ENCODE data around the gene MTHFD2L.

The MTHFD2L gene

DNA sequence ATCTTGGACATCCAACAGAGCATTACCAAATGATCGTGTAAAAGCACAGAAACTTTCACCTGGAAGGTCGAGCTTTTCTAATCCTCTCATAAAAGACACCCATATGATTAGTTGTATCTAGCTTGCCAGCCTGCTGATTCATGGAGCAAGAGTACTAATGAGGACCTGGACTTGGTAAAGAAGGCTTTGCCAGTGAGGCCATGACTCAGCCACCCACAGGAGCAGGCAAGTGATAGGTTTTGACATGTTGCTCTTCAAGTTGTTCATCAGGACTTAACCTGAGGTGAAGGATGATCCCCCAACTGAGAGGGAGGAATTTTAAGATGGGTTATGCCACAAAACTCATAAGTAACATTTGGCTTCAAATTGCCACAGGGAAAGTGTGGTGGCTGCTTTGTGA, 125.7 kb downstream of the MTHFD2L start:
- Histone ChIP-seq H3K9ac (no peak overlapping the region), H3K4me2 (no peak overlapping the region), H3K36me3 (no peaks in the 10 kb centered on the region), H4K20me1 (no peaks in the 10 kb centered on the region), H3K9me3 (replicated peaks in 1 of 11) (no peaks in the 10 kb centered on the region), H3K27me3 (no peaks in the 10 kb centered on the region), H3K4me3 (no peak overlapping the region), H3K27ac (no peak overlapping the region), H3K4me1 (no peaks in the 10 kb centered on the region)
- no peak for TF ChIP-seq Cebpa-rat (IDR thresholded peaks at IDR 0.05)

- H3K27me3 ChIP-seq = no peaks in the 10 kb centered on the region
- no peak overlapping the region for H3K9ac ChIP-seq
- H3K4me2 ChIP-seq = no peak overlapping the region
- no peaks in the 10 kb centered on the region for H4K20me1 ChIP-seq
- H3K4me3 ChIP-seq = no peak overlapping the region
- no peak for TF ChIP-seq Cebpa-rat (IDR thresholded peaks at IDR 0.05)
- no peak overlapping the region for H3K27ac ChIP-seq
- no peaks in the 10 kb centered on the region for H3K4me1 ChIP-seq
- H3K9me3 ChIP-seq (replicated peaks in 1 of 11) = no peaks in the 10 kb centered on the region
- H3K36me3 ChIP-seq = no peaks in the 10 kb centered on the region
Observed at GRCh38 chr4:74284053-74284452, 126.1 kb downstream of the MTHFD2L start.

GRCh38 chr4:74287164-74287563, 129.2 kb downstream of the MTHFD2L start:
- H3K27ac ChIP-seq = no peak overlapping the region
- no peaks in the 10 kb centered on the region for H3K27me3 ChIP-seq
- H3K4me1 ChIP-seq = no peaks in the 10 kb centered on the region
- H3K4me3 ChIP-seq = no peak overlapping the region
- no peak overlapping the region for H3K9ac ChIP-seq
- no peaks in the 10 kb centered on the region for H3K36me3 ChIP-seq
- no peak for TF ChIP-seq Cebpa-rat (IDR thresholded peaks at IDR 0.05)
- no peak overlapping the region for H3K4me2 ChIP-seq
- no peaks in the 10 kb centered on the region for H3K9me3 ChIP-seq (replicated peaks in 1 of 11)
- H4K20me1 ChIP-seq = no peaks in the 10 kb centered on the region

DNA sequence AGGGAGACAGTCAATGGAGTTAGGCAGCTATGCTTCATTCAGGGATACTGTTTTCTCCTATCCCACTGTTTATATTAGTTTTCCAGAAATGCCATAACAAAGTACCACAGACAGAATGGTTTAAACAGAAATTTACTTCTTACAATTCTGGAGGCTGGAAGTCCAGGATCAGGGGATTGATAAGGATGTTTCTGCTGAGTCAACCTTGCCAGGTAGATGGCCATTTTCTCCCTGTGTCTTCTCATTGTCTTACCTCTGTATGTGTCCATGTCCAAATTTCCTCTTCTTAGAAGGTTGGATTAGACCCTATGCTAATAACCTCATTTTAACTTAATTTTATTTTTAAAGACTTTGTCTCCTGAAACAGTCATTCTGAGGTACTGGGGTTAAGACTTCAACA, 129.9 kb downstream of the MTHFD2L start:
- Histone ChIP-seq H3K4me3 (no peak overlapping the region), H4K20me1 (no peaks in the 10 kb centered on the region), H3K4me2 (no peak overlapping the region), H3K9ac (no peak overlapping the region), H3K27ac (no peak overlapping the region), H3K27me3 (no peaks in the 10 kb centered on the region), H3K36me3 (no peaks in the 10 kb centered on the region), H3K9me3 (replicated peaks in 1 of 11) (no peaks in the 10 kb centered on the region), H3K4me1 (no peaks in the 10 kb centered on the region)
- TF ChIP-seq Cebpa-rat (IDR thresholded peaks at IDR 0.05) = no peak

DNA sequence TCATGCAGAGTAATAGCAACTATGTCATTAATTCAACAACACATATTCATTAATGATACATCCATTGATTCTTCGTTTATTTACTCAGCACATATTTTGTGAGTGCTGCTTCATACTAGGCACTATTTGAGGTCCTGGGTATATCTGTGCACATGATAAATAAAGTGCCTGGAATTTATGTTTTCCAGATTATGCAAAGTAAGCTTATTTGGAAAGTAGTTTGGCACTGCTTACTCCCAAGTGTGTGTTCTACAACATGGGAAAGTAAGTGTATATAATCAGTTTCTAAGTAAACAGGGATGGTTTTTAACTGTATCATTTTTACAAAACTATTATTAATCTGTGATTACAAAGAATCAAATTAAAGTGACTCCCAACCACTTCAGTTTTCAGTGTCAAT, 133.6 kb downstream of the MTHFD2L start:
- Histone ChIP-seq H3K9me3 (replicated peaks in 1 of 11) (no peaks in the 10 kb centered on the region), H3K27ac (no peak overlapping the region), H3K4me1 (no peaks in the 10 kb centered on the region), H3K9ac (no peak overlapping the region), H4K20me1 (no peaks in the 10 kb centered on the region), H3K27me3 (no peaks in the 10 kb centered on the region), H3K36me3 (no peaks in the 10 kb centered on the region), H3K4me3 (no peak overlapping the region), H3K4me2 (no peak overlapping the region)
- no peak for TF ChIP-seq Cebpa-rat (IDR thresholded peaks at IDR 0.05)

DNA sequence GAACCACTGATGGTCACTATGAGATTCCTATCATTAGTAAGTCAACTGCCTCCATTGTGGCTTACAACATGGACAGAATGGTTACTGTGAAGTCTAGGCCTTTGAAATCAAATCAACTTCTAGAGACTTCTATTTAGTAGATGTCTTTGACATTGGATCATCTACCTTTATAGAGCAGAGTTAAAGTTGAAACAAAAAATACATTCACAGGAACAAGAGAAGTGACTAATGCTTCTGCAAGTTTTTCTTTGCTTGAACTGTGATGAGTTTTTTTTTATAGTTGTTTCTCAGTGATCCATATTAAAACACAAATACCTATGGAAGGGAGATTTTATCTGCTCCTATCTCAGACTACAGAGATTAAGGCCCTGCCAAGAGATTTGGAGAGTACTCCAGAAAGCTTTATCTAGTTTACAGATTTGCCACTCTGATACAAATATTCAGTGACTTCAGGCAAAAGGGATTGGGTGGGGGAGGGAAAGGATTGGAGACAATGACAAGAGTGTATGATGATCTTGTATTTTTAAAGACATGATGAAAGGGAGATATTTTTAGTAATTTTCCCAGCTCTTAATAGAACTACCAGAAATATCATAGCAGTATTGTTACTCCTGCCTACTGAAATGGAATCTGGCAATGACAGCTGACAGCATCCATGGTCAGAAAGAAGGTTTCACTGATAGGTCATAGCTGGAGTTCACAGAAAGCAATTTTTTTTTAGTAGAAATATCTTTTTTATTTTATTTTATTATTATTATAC, 134.4 kb downstream of the MTHFD2L start:
- no peak overlapping the region for H3K27ac ChIP-seq
- H4K20me1 ChIP-seq = no peaks in the 10 kb centered on the region
- H3K9ac ChIP-seq = no peak overlapping the region
- H3K4me2 ChIP-seq = no peak overlapping the region
- H3K36me3 ChIP-seq = no peaks in the 10 kb centered on the region
- H3K4me1 ChIP-seq = no peaks in the 10 kb centered on the region
- H3K9me3 ChIP-seq (replicated peaks in 1 of 11) = no peaks in the 10 kb centered on the region
- H3K4me3 ChIP-seq = no peak overlapping the region
- no peaks in the 10 kb centered on the region for H3K27me3 ChIP-seq
- no peak for TF ChIP-seq Cebpa-rat (IDR thresholded peaks at IDR 0.05)

GRCh38 chr4:74293558-74293957, 135.6 kb downstream of the MTHFD2L start:
- Histone ChIP-seq H3K4me3 (no peak overlapping the region), H3K4me1 (no peaks in the 10 kb centered on the region), H3K36me3 (no peaks in the 10 kb centered on the region), H3K9me3 (replicated peaks in 1 of 11) (no peaks in the 10 kb centered on the region), H3K27ac (no peak overlapping the region), H3K27me3 (no peaks in the 10 kb centered on the region), H3K4me2 (no peak overlapping the region), H4K20me1 (no peaks in the 10 kb centered on the region), H3K9ac (no peak overlapping the region)
- no peak for TF ChIP-seq Cebpa-rat (IDR thresholded peaks at IDR 0.05)

DNA sequence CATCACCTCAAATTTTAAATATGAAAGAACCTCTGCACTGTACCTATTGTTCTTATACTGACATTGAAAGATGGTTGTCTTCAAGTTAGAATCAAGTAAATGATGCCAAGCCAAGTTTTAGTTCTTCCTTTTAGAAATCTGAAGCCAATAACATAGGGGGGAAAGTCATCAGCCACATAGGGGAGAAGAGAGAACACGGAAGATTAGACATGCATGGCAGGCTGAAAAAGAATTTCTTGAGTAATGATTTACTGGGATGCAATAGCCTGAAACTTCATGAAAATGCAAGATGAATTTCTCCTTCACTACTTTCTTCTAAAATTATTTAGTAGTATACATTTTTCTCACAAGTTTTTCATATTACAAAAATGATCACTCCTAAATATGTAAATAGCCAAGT, 136.8 kb downstream of the MTHFD2L start:
- no peak overlapping the region for H3K4me3 ChIP-seq
- H3K4me2 ChIP-seq = no peak overlapping the region
- H3K27ac ChIP-seq = no peak overlapping the region
- no peaks in the 10 kb centered on the region for H3K36me3 ChIP-seq
- no peaks in the 10 kb centered on the region for H3K4me1 ChIP-seq
- TF ChIP-seq Cebpa-rat (IDR thresholded peaks at IDR 0.05) = no peak
- H4K20me1 ChIP-seq = no peaks in the 10 kb centered on the region
- no peaks in the 10 kb centered on the region for H3K27me3 ChIP-seq
- H3K9ac ChIP-seq = no peak overlapping the region
- no peaks in the 10 kb centered on the region for H3K9me3 ChIP-seq (replicated peaks in 1 of 11)

- Histone ChIP-seq H3K27me3 (no peaks in the 10 kb centered on the region), H3K9ac (no peak overlapping the region), H3K4me2 (no peak overlapping the region), H3K27ac (no peak overlapping the region), H4K20me1 (no peaks in the 10 kb centered on the region), H3K4me3 (no peak overlapping the region), H3K9me3 (replicated peaks in 1 of 11) (no peaks in the 10 kb centered on the region), H3K4me1 (no peaks in the 10 kb centered on the region), H3K36me3 (no peaks in the 10 kb centered on the region)
- no peak for TF ChIP-seq Cebpa-rat (IDR thresholded peaks at IDR 0.05)
Observed at GRCh38 chr4:74297539-74297938, 139.6 kb downstream of the MTHFD2L start.

DNA sequence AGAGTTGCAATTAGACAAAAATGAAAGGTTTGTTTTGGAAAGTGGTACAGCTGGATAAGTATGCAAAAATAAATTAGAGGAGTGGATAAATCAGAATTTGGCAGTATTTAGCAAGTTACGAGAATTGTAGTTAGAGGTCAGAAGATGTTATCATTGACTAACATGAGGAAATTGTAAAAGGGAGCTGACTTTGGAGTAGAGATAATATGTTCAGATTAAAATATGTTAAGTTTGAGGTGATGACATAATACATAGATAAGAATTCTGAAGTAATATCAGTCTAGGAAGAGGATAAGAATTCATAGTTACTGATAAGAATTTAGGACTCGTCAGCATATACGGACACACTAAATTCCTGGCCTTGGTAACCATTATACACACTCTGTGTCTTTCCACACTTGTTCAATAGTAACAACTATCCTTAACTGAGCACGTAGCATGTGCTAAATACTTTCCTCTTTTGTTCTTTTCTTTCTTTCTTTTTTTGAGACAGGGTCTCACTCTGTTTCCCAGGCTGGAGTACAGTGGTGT, 146.2 kb downstream of the MTHFD2L start:
- Histone ChIP-seq H4K20me1 (no peaks in the 10 kb centered on the region), H3K4me1 (peaks cover 0 to 4% (median 0%) of the 10 kb centered on the region in 10 experiments; a peak in 4 of 20 replicates), H3K9me3 (replicated peaks in 1 of 11) (no peaks in the 10 kb centered on the region), H3K27me3 (no peaks in the 10 kb centered on the region), H3K36me3 (no peaks in the 10 kb centered on the region), H3K4me3 (no peak overlapping the region), H3K27ac (no peak overlapping the region), H3K9ac (no peak overlapping the region), H3K4me2 (no peak overlapping the region)
- TF ChIP-seq Cebpa-rat (IDR thresholded peaks at IDR 0.05) = no peak
